ENCODE results near the gene TNFSF15. TPM values are rescaled to one million over a fixed set of nuclear protein-coding genes. Genes with fewer than 3 reads are reported as not detected.

TNFSF15 gene
- total RNA-seq, 1 experiment from 2014 or later, result not detected

- H3K27ac ChIP-seq (ENCODE audit: insufficient read length, low read depth, low read length), result no peak overlapping the region
- no peak overlapping the region for H3K4ac ChIP-seq (ENCODE audit: low read depth, low read length)
- no peak for DNase-seq
- H3K56ac ChIP-seq (ENCODE audit: insufficient read length, low read depth, low read length), result no peak overlapping the region
- no peak overlapping the region for H2AK5ac ChIP-seq (ENCODE audit: insufficient read length, low read length)
- no peak overlapping the region for H4K91ac ChIP-seq (ENCODE audit: insufficient read length, low read depth, low read length)
- no peak overlapping the region for H2BK15ac ChIP-seq (ENCODE audit: low read depth, low read length)
- H4K20me1 ChIP-seq (ENCODE audit: control insufficient read depth, insufficient read depth, insufficient read length), result no peaks in the 10 kb centered on the region
- TF ChIP-seq, protein P1, sequence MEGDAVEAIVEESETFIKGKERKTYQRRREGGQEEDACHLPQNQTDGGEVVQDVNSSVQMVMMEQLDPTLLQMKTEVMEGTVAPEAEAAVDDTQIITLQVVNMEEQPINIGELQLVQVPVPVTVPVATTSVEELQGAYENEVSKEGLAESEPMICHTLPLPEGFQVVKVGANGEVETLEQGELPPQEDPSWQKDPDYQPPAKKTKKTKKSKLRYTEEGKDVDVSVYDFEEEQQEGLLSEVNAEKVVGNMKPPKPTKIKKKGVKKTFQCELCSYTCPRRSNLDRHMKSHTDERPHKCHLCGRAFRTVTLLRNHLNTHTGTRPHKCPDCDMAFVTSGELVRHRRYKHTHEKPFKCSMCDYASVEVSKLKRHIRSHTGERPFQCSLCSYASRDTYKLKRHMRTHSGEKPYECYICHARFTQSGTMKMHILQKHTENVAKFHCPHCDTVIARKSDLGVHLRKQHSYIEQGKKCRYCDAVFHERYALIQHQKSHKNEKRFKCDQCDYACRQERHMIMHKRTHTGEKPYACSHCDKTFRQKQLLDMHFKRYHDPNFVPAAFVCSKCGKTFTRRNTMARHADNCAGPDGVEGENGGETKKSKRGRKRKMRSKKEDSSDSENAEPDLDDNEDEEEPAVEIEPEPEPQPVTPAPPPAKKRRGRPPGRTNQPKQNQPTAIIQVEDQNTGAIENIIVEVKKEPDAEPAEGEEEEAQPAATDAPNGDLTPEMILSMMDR (conservative IDR thresholded peaks at IDR 0.05), result no peak
- no peak overlapping the region for H2BK12ac ChIP-seq (ENCODE audit: insufficient read length, low read depth, low read length)
- no peaks in the 10 kb centered on the region for H3K9me3 ChIP-seq (ENCODE audit: control insufficient read depth, low read depth, low read length)
- no peaks in the 10 kb centered on the region for H3K79me1 ChIP-seq (ENCODE audit: insufficient read depth, low read depth, low read length, poor library complexity, severe bottlenecking)
- no peak overlapping the region for H2BK120ac ChIP-seq (ENCODE audit: low read depth, low read length, poor library complexity, severe bottlenecking)
- no peak overlapping the region for H2BK20ac ChIP-seq (ENCODE audit: low read depth, low read length, poor library complexity, severe bottlenecking)
- Mint-ChIP-seq H3K4me3 (no peak overlapping the region), H3K27ac (no peak overlapping the region; a peak in 1 of 7 replicates), H3K9me3 (no peaks in the 10 kb centered on the region), H3K36me3 (ENCODE audit: insufficient read depth in 1 of 3, low read depth in 3 of 3) (no peaks in the 10 kb centered on the region), H3K27me3 (ENCODE audit: low read depth) (peaks cover 5% of the 10 kb centered on the region; the same call in 1 of the 2 replicates), H3K4me1 (peaks cover 7 to 9% of the 10 kb centered on the region in 2 experiments)
- H3K23me2 ChIP-seq (ENCODE audit: insufficient read length, low read depth, low read length, poor library complexity, severe bottlenecking), result no peaks in the 10 kb centered on the region
- H3K18ac ChIP-seq (ENCODE audit: insufficient read length, low read depth, low read length), result no peak overlapping the region
- no peak overlapping the region for H3T11ph ChIP-seq (ENCODE audit: low read length)
- no peak overlapping the region for H4K5ac ChIP-seq (ENCODE audit: insufficient read length, low read depth, low read length)
- no CpG with 5 or more reads among the region's 3 CpGs for WGBS (ENCODE audit: extremely low coverage, insufficient read length, low lambda C conversion rate)
- H3K9ac ChIP-seq (ENCODE audit: extremely low read depth, insufficient read length, low read length), result no peak overlapping the region
- H3K79me2 ChIP-seq (ENCODE audit: insufficient read depth, low read length), result no peaks in the 10 kb centered on the region
- H2AFZ ChIP-seq (ENCODE audit: low read length), result no peak overlapping the region
- no peaks in the 10 kb centered on the region for H3K27me3 ChIP-seq (ENCODE audit: insufficient read depth, low read length)
- H3K4me2 ChIP-seq (ENCODE audit: insufficient read depth, insufficient read length, low read length), result no peak overlapping the region
- no peak overlapping the region for H3K23ac ChIP-seq (ENCODE audit: insufficient read length, low read depth, low read length)
- no peak overlapping the region for H4K8ac ChIP-seq (replicated peaks; ENCODE audit: insufficient read length, low read depth, low read length)
- H2BK5ac ChIP-seq (ENCODE audit: insufficient read length, low read length), result no peak overlapping the region
- H3K14ac ChIP-seq (ENCODE audit: insufficient read depth, low read length), result no peak overlapping the region
- H3K4me1 ChIP-seq (ENCODE audit: insufficient read depth, low read length), result peaks cover 5% of the 10 kb centered on the region; the same call in 1 of the 2 replicates
Observed at GRCh38 chr9:114851306-114851705, 45.5 kb upstream of the TNFSF15 start.
